Stimulated activated CD8-positive, alpha-beta memory T cell treated with anti-CD3 and anti-CD28 coated beads, Interleukin-4, amount 100 ng/mL, for 48 hours (primary cell): ENCODE results near the gene EDNRA.

Experiments used
- DNase-seq: peaks from one replicate; pipeline ENCODE4 v3.0.0-alpha.2; 2020

Gene EDNRA

DNA sequence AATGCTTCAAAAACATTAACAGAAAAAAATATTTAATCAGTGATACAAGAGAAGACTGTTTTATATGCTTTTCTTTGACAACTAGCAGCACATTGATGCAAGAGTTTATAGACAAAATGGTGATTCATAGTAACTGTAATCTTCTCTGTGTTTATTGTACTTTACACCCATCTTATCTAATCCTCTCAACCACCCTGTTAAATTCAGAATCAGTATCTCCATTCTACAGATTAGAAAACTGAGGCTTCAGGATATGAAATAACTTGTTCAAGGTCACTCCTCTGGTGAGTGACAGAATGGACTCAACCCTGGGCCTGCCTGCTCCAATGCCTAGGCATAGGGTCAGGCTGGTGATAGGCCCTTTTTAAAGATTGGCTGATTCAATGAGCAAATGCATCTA is 110.2 kb downstream of the EDNRA start:
- no peak for DNase-seq

DNA sequence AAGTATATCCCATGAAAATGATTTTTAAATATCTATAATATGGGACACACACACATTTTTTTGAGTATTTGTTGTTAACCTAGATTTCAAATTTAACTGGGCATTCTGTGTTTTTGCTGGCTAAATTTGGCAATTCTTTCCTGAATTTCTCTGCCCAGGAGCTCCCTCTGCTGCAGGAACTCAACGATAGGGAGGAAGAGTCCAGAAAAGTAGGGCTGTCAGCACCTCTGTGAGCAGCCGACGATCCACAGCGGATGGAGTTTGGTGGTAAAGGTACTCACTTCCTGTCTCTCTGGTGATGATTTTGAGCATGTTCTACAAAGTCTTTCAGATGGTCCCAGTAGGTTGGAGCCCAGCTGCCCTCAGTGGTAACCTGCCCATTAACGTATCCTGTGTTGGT is 113.2 kb downstream of the EDNRA start:
- no peak for DNase-seq
